ENCODE results near the gene TMEM179B.
"Not testable (repeated sequence)": the region's sequence is repeated elsewhere in the genome, so short reads cannot be mapped to it uniquely, and the experiment has no call there.

The TMEM179B gene

DNA sequence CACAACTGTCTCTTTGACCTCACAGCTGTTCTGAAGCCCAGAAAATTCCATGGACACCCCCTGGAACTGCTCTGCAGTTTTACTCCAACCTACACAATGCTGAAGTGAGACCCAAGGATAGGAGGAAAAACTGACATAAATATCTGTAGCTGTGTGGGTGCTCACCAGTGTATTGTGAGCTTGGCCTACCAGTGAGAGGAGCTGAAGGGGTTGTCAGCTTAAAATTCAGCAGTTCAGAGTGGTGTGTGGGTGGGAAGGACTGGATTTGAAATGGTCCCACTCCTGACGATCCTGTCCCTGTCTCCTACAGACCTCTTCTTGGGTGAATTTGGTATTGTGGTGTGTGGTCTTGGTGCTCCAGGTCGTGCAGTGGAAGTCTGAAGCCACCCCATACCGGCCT lies 2.4 kb downstream of the TMEM179B start:
- no peak for DNase-seq (ENCODE audit: low spot score)

DNA sequence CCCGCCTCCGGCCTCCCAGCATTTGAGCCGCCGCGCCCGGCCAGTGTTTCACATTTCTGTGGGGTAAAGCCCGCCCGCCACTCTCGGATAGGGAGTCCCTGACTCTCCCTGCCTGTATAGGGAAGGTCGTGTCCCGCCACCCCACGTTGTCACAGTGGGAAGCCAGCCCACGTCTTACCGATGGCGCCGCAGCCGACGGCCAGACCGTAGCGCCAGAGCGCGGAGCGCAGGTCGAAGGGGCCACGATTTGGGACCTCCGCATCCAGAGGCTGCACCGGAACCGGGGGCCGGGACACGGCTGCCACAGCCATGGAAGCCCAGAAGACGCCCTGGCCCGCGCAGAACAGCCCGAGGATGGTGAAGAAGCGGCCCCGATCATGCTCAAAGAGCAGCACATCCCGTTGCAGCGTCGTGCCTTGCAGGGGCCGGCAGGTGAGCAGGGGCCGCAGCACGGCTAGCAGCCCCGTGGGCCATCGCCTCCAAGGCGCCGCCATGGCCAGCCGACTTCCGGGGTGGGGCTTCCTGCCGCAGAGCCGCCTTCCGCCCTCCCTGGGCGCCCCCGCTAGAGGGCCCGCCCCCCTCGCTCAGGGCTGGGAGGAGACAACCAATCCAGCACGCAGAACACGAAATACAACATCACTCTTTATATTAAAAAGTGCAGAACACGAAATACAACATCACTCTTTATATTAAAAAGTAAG lies 4.4 kb downstream of the TMEM179B start, which contains the start of gene TMEM223:
TSS of gene TMEM223 (minus strand) at position 506 of the 701 bp plus-strand sequence. CDS start at position 494, 12 bp downstream.
- peak; percentile 89 for DNase-seq (ENCODE audit: low spot score)

DNA sequence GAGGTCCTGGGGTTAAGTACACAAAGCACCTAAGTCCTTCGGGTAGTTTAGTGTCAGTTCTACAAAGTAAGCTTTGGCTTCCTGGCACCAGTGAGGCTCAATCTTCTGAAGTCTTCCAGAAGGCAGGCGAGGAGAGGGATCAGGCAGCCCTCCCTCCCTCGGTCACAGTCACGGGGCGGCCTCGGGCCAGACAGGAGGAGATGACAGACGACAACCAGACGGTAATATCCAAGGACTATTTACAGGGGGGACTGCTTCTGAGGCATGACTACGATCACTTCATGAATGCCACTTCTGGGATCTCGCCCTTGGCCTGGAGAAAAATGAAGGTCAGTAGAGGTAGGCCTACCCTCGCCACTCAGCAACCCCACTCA lies 5.0 kb downstream of the TMEM179B start:
- DNase-seq (ENCODE audit: low spot score) = no peak

DNA sequence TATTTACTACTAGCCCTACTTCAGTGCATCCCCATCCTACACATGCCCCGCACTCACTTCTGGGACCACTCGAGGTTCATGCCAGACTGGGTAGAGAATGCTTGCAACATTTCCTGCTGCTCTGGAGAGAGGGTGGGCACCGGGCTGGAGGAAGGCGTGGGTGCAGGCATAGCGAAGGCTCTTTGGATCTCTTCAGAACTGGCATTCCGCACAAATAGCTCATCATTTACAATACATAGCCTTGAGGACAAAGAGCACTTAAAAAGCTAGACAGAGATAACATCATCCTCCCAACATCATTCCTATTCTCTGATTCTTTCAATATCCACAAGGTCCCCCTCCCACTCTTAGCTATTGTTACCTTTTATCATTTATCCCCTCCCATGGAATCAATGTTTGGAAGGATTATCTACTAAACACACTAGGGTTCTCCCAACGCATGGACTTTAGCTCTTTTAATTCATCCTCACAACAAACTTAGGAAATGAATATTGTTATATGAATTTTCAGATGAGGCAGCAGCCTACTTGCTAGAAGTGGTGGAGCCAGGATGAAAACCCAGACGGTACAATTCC lies 7.1 kb downstream of the TMEM179B start:
- DNase-seq (ENCODE audit: low spot score) = no peak

DNA sequence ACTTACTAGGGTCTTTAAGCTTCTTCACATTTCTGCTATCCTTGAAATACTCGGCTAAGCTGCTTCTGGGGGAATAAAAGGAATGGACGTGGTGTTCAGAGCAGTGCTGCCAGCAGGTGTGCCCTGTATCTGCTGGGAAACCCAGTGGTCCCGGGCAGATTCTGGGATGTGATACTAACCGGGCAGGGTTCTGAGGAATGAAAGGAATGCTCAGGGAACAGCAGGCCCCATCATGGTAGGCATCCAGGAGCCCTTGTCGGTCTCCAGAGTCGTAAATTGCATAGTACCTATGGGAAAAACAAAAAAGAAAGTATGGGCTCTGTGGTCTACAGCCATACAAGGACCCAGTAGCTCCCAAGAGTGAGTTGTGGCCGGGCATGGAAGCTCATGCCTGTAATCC lies 9.1 kb downstream of the TMEM179B start:
- DNase-seq (ENCODE audit: low spot score) = no peak

DNA sequence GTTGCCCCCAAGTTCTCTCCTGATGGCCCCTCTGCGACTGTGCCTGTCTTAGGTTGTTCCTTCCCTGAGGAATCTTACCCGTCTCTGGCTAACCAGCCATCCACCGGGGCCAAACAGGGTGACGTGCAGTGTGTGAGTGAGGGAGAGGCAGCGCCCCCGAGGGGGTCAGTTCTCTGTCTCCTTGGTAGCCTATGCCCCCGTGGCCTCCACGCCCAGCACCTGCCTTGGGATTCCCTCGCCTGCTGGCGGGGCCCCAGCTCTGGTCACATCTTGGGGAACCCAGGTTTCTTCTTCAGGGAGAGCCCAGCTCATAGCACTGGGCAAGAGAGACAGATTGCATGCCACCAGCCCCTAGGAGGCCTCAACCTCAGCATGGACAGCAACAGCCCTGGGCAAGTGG lies 12.3 kb downstream of the TMEM179B start:
- no peak for DNase-seq (ENCODE audit: low spot score)

DNA sequence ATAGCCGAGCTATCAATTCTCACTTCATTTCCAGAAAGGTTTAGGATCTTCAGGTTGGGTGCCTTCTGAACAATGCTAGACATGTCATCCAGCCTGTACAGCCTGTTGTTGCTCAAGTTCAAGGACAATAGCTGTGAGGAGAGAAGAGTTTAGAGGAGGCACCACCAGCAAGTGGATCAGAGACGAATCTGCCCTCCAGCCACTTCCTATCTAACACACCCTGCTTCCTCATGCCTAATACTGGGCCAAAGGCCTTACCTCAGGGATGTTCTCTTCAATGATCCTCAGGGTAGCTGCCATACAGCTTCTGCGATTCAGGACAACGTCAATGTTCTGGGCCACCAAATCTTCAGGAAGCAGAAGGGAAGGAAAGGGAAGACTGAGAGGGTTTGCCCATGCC lies 13.9 kb downstream of the TMEM179B start:
- DNase-seq (ENCODE audit: low spot score) = no peak

DNA sequence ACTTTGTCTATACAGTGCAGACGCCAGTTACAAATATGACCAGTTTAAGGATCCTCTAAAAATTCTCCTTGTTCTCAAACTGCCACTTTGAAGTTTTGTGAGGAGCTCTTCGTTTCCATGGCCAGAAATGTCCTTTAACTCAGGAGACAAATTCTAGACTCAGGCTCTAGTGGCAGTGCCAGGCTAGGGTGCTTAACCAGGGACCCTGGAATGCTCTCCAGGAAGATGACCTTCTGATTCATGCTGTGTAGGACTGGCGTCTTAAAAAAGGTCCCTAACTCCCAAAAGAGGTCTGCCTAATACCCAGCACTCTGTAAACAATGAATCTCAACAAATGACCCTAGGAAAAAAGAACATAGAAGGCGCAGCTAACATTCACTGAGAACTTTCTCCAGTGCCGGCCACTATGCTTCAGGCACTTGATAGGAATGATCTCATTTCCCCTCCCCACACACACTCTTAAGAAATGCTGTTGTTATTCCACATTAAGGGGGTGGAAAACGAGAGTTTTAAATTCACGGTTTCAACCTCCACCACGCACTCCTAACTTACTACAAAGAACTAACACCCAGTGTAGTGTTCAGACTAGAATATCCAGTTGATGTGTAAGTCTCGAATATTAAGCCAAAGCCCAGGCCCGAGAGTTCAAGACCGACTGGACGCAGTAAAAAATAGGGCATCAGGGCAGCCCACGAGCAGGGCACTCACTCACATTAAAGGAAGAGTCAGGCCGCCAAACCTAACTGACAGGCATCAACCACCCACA lies 17.3 kb downstream of the TMEM179B start:
- no peak for DNase-seq (ENCODE audit: low spot score)

DNA sequence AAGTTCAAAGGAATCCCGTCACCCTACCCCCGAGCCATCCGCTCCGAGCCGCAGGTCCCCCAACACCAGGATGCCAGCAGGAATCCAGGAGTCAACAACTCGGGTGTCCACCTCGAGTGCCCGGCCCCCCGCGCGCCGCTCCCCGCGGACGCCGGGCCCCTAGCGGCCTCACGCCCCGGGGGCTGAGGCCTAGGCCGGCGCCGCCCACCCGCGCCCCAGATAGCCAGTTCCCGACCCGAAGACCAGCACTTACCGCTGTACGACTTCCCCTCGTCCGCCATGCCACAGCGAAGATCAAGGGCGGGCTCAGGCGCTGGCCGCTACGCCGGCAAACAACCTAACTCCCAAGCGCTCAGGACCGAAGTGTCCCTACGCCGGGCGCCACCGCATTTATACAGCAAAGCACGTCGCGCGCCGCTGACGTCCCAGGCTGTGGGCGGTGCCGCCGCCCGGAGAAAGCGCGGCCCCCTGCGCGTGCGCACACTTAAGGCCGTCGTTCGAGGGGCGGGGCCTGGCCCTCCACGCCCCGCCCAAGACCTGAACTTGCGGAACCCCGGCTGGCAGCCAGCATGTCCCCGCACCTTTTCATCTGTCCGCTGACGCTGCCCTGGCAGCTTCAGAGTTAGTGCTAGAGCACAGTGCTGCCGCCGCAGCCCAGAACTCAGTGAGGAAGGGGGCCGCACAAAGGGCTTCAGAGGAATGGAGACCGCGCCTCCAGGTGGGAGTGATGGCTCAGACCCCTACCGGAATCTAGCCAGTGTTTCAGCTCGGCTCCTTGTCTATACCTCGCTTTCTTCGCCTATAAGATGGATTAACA lies 18.1 kb downstream of the TMEM179B start, which contains the start of gene NXF1:
TSS of gene NXF1 (minus strand) at position 365 of the 817 bp plus-strand sequence. CDS start at position 281, 84 bp downstream.
- DNase-seq (ENCODE audit: low spot score) = peak; percentile 96

DNA sequence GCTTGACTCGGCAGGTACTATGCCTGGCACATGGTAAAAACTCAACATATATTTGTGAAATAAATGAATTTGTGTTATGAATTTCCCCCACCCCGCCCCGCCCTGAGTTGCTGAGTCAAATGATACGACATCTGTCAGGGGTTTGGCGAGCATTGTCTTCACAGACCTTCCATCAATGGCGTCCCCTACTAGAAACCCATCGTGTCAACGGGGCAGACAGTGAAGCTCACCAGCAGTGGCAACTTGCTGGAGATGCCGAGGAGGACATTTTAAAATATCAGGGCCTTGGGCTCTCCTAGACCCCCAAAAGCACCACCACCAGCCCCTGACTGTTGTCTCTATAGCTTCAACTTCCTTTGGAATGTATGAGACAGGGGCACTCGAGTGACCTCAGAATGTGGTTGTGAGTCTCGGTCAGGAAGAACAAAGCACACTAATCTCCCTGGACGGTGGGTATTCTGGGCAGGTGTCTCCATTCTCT lies 18.8 kb downstream of the TMEM179B start:
- peak; percentile 32 for DNase-seq (ENCODE audit: low spot score)

DNA sequence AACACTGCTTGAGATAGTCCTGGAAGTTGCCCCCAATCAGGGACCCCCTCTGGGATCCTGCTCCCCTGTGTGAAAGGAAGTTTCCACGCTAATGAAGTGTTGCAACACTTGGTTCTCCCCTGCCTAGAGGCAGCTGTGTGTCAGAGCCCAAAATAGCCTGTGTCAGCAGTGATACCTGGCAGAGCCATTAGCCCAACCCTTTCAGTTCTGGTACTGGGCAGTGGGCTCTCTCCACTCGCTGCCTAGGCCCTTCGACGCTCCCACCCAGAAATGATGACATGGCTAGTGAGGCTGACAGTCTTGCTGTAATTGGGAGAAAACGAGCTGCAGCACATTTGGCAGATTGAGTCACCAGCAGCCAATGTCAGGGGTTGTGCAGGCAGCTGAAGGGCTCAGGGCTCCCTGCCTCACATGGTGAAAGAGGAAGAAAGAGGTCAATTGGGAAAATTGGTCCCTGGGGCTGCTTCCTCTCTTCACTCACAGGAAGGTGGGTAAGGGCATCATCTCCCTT lies 19.5 kb downstream of the TMEM179B start:
- no peak for DNase-seq (ENCODE audit: low spot score)

DNA sequence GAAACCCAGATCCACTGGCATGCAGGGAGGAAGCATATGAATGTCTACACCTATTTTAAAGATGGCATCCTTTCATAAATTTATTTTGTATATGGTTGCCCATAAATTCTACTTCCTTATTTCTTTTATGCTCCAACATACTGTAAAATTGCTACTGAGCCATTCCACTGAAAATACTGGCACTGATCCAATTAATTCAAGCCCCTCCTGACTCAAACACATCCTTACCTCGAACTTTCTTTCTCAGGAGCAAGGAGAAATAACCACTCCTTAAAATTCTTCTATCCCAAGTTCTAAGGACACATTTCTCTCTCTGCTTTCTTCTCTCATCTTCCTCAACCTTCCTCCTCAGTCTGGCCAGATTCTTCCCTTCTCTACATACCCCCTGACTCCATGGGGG lies 23.5 kb downstream of the TMEM179B start:
- no peak for DNase-seq (ENCODE audit: low spot score)

DNA sequence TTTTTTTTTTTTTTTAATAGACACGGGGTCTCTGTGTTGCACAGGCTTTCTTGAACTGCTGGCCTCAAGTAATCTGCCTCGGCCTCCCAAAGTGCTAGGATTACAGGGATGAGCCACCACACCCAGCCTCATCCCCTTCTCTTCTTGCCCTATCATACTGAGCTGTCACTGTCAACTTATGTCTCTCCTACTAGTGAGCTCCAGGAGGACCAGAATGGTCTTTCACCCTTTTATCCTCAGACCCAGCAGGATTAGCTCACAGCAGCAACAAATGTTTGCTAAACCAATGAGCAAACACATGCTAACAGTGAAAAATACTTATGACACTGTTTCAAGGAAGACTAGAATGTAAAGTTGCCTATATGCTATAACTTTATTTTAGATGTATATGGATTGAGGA lies 24.5 kb downstream of the TMEM179B start:
- no peak for DNase-seq (ENCODE audit: low spot score)

DNA sequence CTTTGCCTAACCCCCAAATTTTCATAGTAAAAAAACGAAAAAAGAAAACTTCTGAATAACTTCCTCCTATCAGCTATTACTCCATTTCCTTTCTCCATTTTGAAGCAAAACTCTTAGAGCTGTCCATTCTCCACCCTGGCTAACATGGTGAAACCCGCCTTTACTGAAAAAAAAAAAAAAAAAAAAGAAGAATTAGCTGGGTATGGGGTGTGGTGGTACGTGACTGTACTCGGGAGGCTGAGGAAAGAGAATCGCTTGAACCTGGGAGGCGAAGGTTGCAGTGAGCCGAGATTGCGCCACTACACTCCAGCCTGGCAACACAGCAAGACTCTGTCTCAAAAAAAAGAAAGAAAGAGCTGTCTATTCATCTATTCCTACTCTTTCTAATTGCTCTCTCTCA lies 29.4 kb downstream of the TMEM179B start:
- no peak for DNase-seq (ENCODE audit: low spot score)

DNA sequence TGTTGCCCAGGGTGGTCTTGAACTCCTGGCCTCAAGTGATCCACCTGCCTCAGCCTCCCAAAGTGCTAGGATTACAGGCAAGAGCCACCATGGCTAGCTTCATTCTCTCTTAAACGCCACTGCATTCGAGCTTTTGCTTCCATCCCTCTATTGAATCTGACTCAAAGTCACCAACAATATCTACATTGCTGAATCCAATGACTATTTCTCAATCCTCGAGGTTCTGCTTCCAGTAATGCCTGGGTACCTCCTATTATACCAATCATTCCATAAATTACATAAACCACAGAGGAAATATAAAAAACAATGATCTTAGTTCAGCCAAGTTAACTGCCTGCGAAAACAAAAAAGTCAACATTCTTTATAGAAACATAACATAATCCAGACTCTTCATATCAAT lies 29.9 kb downstream of the TMEM179B start:
- DNase-seq (ENCODE audit: low spot score) = no peak

DNA sequence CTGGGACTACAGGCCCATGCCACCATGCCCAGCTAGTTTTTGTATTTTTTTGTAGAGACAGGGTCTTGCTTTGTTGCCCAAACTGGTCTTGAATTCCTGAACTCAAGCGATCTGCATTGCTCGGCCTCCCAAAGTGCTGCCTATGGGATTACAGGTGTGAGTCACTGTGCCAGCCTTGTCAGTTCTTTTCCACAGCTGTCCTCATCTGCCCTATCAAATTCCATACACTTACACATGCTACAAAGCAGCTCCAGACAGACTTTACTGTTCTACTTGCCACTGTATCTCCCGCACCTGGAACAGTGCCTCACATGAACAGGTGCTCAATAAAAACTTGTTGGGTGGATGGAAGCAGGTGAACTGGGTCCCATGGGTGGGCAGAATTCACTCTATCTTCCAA lies 36.5 kb downstream of the TMEM179B start:
- no peak for DNase-seq (ENCODE audit: low spot score)

DNA sequence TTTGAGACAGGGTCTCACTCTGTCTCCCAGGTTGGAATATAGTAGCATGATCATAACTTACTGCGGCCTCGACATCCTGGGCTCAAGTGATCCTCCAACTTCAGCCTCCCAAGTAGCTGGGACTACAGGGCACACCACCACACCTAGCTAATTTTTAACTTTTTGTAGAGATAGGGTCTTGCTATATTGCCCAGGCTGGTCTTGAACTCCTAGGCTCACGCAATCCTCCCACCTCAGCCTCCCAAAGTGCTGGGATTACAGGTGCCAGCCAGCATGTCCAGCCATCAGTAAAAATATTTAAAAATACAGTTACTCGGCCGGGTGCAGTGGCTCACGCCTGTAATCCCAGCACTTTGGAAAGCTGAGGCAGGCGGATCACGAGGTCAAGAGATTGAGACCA lies 40.9 kb downstream of the TMEM179B start:
- not testable (repeated sequence) for DNase-seq (ENCODE audit: low spot score)

DNA sequence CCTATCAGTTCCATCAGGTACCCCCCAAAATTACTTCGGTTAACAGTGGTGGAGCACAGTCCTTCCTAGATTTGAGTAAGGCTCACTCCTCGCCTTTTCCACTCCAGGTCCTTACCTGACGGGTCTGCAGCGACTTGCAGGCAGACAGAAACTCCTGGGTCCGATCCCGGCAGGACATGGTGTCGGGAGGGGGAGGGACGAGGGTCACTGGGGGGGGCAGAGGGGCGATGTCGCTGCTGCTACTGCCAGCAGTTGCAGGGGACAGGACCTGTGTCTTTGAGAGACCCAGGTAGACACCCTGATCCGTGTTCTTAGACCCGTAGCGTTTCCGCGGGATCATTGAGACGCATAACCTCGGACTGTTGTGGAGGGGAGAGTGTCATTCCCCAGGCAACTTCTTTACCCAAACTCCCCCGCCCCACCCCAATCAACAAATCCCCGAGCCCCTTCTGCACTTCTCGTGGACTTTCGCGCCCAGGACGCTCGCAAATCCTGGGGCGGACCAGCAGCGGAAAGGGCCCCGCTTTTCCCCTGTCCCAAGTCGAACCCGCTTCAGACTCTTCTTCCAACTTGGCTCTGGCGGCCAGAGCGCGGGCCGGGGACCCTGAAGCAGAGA lies 43.8 kb downstream of the TMEM179B start:
- DNase-seq (ENCODE audit: low spot score) = no peak

DNA sequence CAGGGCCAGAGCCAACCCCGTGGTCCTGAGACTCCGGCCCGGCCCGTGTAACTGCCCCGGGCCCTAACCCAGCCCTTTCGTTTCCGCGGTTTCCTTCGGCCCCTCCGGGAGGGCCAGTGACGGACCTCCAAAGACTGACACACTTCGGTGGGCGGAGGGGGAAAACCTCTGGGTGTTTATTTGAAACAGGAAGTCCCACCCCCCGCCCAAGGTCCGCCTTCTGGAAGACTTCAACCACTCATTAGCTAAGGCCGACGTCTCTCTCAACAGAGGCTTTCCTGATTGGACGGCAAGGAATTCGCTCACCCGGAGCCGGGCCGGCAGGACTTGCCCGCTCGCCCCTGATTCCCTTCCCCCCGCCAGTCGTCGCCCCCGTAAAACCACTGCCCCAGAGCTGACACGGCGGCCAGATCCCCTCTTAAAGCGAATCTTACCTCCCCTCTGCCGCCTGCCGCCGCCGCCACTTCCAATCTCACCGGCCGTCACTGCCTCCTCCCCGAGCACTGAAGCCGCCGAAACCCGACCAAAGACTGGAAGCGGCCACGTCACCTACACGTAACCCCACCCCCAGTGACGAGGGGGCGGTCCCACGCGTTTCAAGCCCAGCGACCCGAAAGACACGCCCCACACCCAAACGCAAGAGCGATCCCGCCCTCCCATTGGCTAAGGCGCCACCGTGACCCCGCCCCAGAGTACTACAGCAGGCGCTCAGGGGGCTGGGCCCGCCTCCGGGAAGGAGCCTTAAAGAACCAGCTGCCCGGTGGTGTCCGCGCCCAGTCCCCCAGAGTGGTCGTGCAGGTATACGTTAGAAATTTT lies 44.5 kb downstream of the TMEM179B start, which contains the start of gene STX5:
TSS of gene STX5 (minus strand) at position 532 of the 816 bp plus-strand sequence. CDS start 808 bp downstream, outside the sequence.
- DNase-seq (ENCODE audit: low spot score) = peak; percentile 100
